Subcutaneous abdominal adipose tissue (tissue), 5 donors: ENCODE results near the gene CSTA.

Source experiments
- H3K27ac ChIP-seq: one replicate; pipeline ENCODE4 v1.7.0; 2013; ENCODE audit warnings: low read depth, mild to moderate bottlenecking, inconsistent platforms, low read length, moderate library complexity
- H3K27me3 ChIP-seq, 5 donors: one replicate each; pipeline ENCODE4 v1.7.0; 2013; ENCODE audit warnings: low read length in 5 of 5, inconsistent platforms in 1 of 5; ENCODE audit not compliant: control insufficient read depth in 5 of 5, insufficient read depth in 4 of 5
- H3K36me3 ChIP-seq, 5 donors: one replicate each; pipeline ENCODE4 v1.7.0; 2013; ENCODE audit warnings: low read length in 5 of 5; ENCODE audit not compliant: control insufficient read depth in 5 of 5, insufficient read depth in 5 of 5
- H3K4me1 ChIP-seq, 5 donors: one replicate each; pipeline ENCODE4 v1.7.0; 2013; ENCODE audit warnings: low read length in 5 of 5, mild to moderate bottlenecking in 3 of 5, moderate library complexity in 1 of 5; ENCODE audit not compliant: control insufficient read depth in 5 of 5, insufficient read depth in 5 of 5
- H3K4me3 ChIP-seq, 5 donors: one replicate each; pipeline ENCODE4 v1.7.0; 2013; ENCODE audit warnings: low read length in 5 of 5, low read depth in 1 of 5
- H3K9ac ChIP-seq, 5 donors: one replicate each; pipeline ENCODE4 v1.7.0; 2013; ENCODE audit warnings: low read length in 5 of 5, mild to moderate bottlenecking in 4 of 5, moderate library complexity in 3 of 5
- H3K9me3 ChIP-seq, 5 donors: one replicate each; pipeline ENCODE4 v1.7.0; 2013; ENCODE audit warnings: low read length in 5 of 5; ENCODE audit not compliant: control insufficient read depth in 5 of 5
- donor health status: healthy.
- donor health status: healthy.
- donor health status: healthy.
- donor health status: healthy.
- donor health status: healthy.

The CSTA gene

DNA sequence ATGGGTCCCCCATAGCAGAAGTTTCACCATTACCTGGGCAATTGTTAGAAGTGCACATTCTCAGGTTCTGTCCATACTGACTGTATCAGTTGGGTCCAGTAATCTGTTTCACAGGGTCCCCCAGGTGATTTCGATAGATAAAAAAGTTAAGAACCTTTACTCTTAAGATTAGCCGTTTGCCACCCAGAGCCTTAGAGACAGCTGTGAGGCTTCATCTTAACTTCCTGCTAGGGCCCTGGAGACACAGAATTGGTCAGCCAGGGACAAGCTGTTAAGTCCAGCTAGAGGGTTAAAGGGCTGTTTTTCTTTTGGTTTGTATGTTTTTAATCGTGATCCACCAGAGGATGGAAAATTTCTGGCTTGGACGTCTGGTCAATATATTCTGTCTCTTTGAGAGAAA lies 65.6 kb downstream of the CSTA start:
- no peak overlapping the region for H3K4me3 ChIP-seq
- peaks cover 0 to 3% (median 0%) of the 10 kb centered on the region in 5 donors for H3K4me1 ChIP-seq
- no peak overlapping the region for H3K27ac ChIP-seq
- peaks cover 0 to 5% (median 2%) of the 10 kb centered on the region in 5 donors for H3K36me3 ChIP-seq
- H3K27me3 ChIP-seq, result no peaks in the 10 kb centered on the region
- H3K9ac ChIP-seq, result peak overlapping the region in 1 of 5 donors; percentile 48
- no peaks in the 10 kb centered on the region for H3K9me3 ChIP-seq
